Peyer's patch (tissue), 4 donors: Measurements from ENCODE around the gene FHOD3. TPM values are rescaled to one million over a fixed set of nuclear protein-coding genes. Genes with fewer than 3 reads are reported as not detected.

Source experiments
- DNase-seq, 3 donors: peaks; one replicate each; pipeline ENCODE4 v3.0.0-alpha.2; 2017 to 2019
- H3K27ac ChIP-seq, 4 donors: fragments of 200-600 bp; sonication (generic); one replicate each; pipeline ENCODE4 v1.5.1; 2016 to 2019
- H3K27me3 ChIP-seq, 2 donors: fragments of 200-600 bp; sonication (generic); one replicate each; pipeline ENCODE4 v1.5.1; 2019
- H3K36me3 ChIP-seq, 3 donors: fragments of 200-600 bp; sonication (generic); one replicate each; pipeline ENCODE4 v1.5.1; 2016 to 2019
- H3K4me1 ChIP-seq, 4 donors: fragments of 200-600 bp; sonication (generic); one replicate each; pipeline ENCODE4 v1.5.1; 2016 to 2019
- H3K4me3 ChIP-seq, 4 donors: fragments of 200-600 bp; sonication (generic); 1 replicate in 3 of 4; 2 replicates in 1 of 4; pipeline ENCODE4 v1.5.1; 2016 to 2019; ENCODE audit warnings: mild to moderate bottlenecking in 1 of 4
- H3K9me3 ChIP-seq, 4 donors: fragments of 200-600 bp; sonication (generic); one replicate each; pipeline ENCODE4 v1.5.1; 2016 to 2019; ENCODE audit warnings: mild to moderate bottlenecking in 1 of 4
- CTCF ChIP-seq, 6 experiments: fragments of 450-650 bp in 4 of 6; fragments of 200-600 bp in 2 of 6; sonication (generic) in 1 of 6; IDR thresholded peaks; one replicate each; pipeline ENCODE4 v1.5.1; 2017 to 2019; ENCODE audit warnings: antibody characterized with exemption in 6 of 6, mild to moderate bottlenecking in 3 of 6, moderate library complexity in 1 of 6
- POLR2A ChIP-seq, 2 donors: fragments of 450-650 bp; IDR thresholded peaks; one replicate each; pipeline ENCODE4 v1.5.1; 2017; ENCODE audit warnings: antibody characterized with exemption in 2 of 2, mild to moderate bottlenecking in 2 of 2, moderate library complexity in 2 of 2
- total RNA-seq, 4 donors: library from RNA; depleted of rRNA; stranded (reverse); fragments of >200 nt; gene quantifications; one replicate each; pipeline ENCODE4 v1.1.0, GENCODE V29; 2016

The FHOD3 gene
- total RNA-seq, 4 donors from 2014 or later, result 0.53 to 10.7 (median 4.6) TPM

GRCh38 chr18:36769172-36769571, 471.7 kb downstream of the FHOD3 start:
- no peak for DNase-seq
- H3K4me1 ChIP-seq, result no peaks in the 10 kb centered on the region
- TF ChIP-seq CTCF (IDR thresholded peaks at IDR 0.05) (no peak), POLR2A (IDR thresholded peaks at IDR 0.05) (no peak)

GRCh38 chr18:36769611-36770314, 472.2 kb downstream of the FHOD3 start:
- Histone ChIP-seq H3K4me1 (no peaks in the 10 kb centered on the region), H3K9me3 (no peaks in the 10 kb centered on the region), H3K36me3 (no peaks in the 10 kb centered on the region), H3K27ac (no peak overlapping the region), H3K4me3 (no peak overlapping the region), H3K27me3 (no peaks in the 10 kb centered on the region)
- TF ChIP-seq POLR2A (IDR thresholded peaks at IDR 0.05) (no peak), CTCF (IDR thresholded peaks at IDR 0.05) (peak in 4 of 6 experiments; percentile 6 to 24 (median 23))
- DNase-seq, result no peak

More at GRCh38 chr18:36769172-36769571, 471.7 kb downstream of the FHOD3 start:
- no peak overlapping the region for H3K4me3 ChIP-seq
- H3K9me3 ChIP-seq, result no peaks in the 10 kb centered on the region
- no peaks in the 10 kb centered on the region for H3K27me3 ChIP-seq
- no peaks in the 10 kb centered on the region for H3K36me3 ChIP-seq
- H3K27ac ChIP-seq, result no peak overlapping the region

GRCh38 chr18:36770315-36770946, 472.9 kb downstream of the FHOD3 start:
- Histone ChIP-seq H3K4me3 (no peak overlapping the region), H3K27me3 (no peaks in the 10 kb centered on the region), H3K9me3 (no peaks in the 10 kb centered on the region), H3K27ac (no peak overlapping the region), H3K4me1 (no peaks in the 10 kb centered on the region), H3K36me3 (no peaks in the 10 kb centered on the region)
- TF ChIP-seq CTCF (IDR thresholded peaks at IDR 0.05) (no peak), POLR2A (IDR thresholded peaks at IDR 0.05) (no peak)
- no peak for DNase-seq

- Histone ChIP-seq H3K4me3 (no peak overlapping the region), H3K9me3 (no peaks in the 10 kb centered on the region), H3K36me3 (no peaks in the 10 kb centered on the region), H3K27ac (no peak overlapping the region), H3K4me1 (no peaks in the 10 kb centered on the region), H3K27me3 (no peaks in the 10 kb centered on the region)
- DNase-seq, result no peak
- TF ChIP-seq POLR2A (IDR thresholded peaks at IDR 0.05) (no peak), CTCF (IDR thresholded peaks at IDR 0.05) (no peak)
Measured at GRCh38 chr18:36771245-36771644, 473.7 kb downstream of the FHOD3 start.

- no peak overlapping the region for H3K4me3 ChIP-seq
- no peak overlapping the region for H3K27ac ChIP-seq
- TF ChIP-seq CTCF (IDR thresholded peaks at IDR 0.05), result no peak
- no peak for TF ChIP-seq POLR2A (IDR thresholded peaks at IDR 0.05)
- no peaks in the 10 kb centered on the region for H3K9me3 ChIP-seq
- no peaks in the 10 kb centered on the region for H3K36me3 ChIP-seq
- H3K4me1 ChIP-seq, result no peaks in the 10 kb centered on the region
- DNase-seq, result no peak
- no peaks in the 10 kb centered on the region for H3K27me3 ChIP-seq
Measured at GRCh38 chr18:36772241-36772723, 474.8 kb downstream of the FHOD3 start.
